HG03175 (cell line): Measurements from ENCODE around the gene DYTN.

Experiments
- ATAC-seq: cut with Tn5 transposase; IDR thresholded peaks from one replicate; pipeline ENCODE4 v1.9.1; 2021; ENCODE audit warnings: mild to moderate bottlenecking, moderate library complexity; ENCODE audit not compliant: unreplicated experiment

The DYTN gene

DNA sequence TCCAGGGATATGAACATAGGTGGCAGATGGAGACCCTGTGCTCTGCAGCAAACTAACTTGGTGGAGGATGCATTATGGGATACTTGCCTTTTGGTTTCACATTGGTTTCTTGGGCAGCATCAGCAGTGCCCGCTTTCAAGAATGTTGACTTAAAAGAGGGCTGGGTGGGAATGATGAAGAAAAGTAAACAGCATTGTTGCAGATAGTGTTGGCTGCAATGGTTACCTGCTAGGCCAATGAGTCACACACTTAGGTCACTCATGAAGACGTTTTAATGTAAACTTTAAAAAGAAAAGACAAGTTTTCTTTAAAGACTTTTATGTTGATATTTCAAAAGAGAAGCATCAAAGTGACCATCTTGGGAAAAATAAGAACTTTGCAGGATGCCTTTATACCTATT, 102.0 kb downstream of the DYTN start:
- no peak for ATAC-seq

- ATAC-seq = no peak
Observed at GRCh38 chr2:206615417-206616089, 102.6 kb downstream of the DYTN start.

- no peak for ATAC-seq
Observed at GRCh38 chr2:206614811-206615210, 103.4 kb downstream of the DYTN start.

- ATAC-seq = no peak
Observed at GRCh38 chr2:206611736-206612135, 106.5 kb downstream of the DYTN start.

GRCh38 chr2:206611191-206611590, 107.0 kb downstream of the DYTN start:
- ATAC-seq = no peak

GRCh38 chr2:206610451-206610850, 107.7 kb downstream of the DYTN start:
- no peak for ATAC-seq

DNA sequence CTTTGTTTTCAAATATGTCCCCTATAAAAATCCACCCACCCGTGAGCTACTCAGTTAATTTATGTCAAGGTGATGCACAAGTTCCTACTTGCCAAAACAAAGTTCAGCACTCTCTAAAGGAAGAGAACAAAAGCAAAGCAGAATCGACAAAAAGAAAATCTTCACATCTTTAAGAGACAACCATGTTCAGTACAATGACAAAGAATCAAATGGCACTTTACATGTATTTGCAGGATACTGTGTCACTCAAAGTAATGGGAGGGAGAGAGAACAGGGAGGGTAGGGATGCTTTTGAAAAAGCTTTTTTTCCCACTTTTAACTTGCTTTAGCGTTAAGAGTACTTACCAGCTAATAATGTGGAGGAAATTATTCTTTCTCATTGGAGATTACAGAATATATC, 115.0 kb downstream of the DYTN start:
- no peak for ATAC-seq
